Glomerular visceral epithelial cell (primary cell): ENCODE results near the gene SH3GLB2.

Source experiments
- DNase-seq: peaks from one replicate; pipeline ENCODE4 v3.0.0-alpha.2; 2016; ENCODE audit errors: extremely low spot score

SH3GLB2 gene

DNA sequence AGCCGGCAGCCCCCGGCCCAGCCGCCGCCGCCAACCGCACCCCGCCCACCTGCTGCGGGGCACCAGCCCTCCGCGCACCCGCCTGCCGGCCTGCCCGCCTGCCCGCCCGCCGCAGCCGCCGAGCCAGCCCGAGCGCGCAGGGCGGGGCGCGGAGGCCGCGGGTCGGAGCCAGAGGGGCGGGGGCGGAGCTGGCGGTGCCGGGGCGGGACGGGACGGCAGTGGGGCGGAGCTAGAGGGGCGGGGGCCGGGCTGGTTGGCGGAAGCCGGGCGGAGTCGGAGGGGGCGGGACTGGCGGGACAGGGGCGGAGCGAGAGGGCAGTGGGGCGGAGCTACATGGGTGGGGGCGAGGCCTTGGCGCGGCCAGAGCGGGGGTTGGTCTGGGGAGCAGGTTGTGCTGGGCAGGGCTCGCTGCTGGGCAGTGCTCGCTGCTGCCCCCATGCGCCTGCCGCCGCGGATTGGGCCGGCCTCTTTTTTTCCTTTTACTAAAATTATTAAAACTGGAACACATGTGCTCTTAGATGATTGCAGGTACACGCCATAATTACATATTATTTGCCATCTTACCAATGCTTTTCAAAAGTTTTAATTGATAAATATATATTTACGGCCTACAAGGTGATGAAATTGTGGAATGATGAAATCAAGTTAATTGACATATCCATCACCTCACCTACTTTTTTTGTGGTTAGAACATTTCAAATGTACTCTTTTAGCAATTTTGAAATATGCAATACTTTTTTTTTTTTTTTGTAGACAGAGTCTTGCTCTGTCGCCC is at the start of gene SH3GLB2:
Gene SH3GLB2 (minus strand): TSS at position 140 of the 775 bp plus-strand sequence. CDS start 177 bp downstream, outside the sequence.
- peak; percentile 97 for DNase-seq

DNA sequence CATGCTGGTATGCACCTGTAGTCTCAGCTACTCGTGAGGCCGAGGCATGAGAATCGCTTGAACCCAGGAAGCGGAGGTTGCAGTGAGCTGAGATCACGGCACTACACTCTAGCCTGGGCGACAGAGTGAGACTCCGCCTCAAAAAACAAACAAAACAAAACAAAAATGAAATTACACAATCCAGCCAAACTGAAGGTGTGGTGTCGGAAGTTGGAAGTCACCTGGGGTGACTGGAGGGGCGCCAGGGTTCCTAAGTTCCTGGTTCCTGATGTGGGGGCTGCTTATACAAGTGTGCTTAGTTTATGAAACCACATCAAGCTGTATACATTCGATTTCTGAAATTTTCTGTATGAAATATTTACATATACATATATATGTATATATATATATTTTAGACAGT is 49.1 kb upstream of the SH3GLB2 start:
- DNase-seq = no peak

DNA sequence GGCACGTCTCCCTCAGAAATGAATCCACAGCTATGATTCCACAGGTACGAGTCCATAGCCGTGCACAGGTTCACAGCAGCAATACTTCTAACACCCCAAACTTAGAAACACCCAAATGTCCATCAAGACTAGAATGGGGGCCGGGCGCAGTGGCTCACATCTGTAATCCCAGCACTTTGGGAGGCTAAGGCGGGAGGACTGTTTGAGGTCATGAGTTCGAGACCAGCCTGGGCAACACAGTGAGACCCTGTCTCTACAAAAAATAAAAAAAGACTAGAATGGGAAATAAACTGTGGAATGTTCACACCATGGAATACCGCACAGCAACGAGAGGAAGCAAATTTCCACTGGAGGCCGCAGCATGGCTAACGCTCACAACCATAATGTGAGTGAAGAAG is 48.5 kb upstream of the SH3GLB2 start:
- DNase-seq = no peak

DNA sequence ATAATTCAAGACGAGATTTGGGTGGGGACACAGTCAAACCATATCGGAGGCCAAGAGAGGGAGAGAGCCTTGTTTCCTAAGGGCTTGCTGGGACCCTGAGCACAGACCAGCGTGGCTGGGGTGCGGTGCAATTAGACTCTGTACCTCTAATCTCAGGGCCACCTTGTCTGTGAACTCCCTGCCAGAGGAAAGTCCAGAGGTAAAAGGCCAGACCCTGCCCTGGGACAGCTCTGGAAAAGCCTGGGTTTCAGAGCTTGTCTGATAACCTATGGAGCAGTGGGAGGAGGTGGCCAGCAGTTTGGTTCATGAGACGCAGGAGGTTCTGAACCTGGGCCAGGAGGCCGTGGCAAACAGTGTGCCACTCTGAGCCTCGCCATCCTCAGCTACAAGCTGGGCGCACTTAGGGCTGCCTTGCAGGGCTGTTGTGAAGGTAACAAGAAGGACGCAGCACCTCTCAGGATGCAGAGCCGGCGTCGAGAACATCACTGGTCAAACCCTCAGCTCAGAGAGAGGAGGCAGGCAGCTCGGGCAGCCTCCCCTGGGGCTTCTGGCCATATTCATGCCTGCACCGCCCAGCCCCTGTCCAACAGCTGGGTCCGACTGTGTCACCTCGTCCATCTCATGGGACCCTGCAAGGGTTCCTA is 48.0 kb upstream of the SH3GLB2 start:
- no peak for DNase-seq

DNA sequence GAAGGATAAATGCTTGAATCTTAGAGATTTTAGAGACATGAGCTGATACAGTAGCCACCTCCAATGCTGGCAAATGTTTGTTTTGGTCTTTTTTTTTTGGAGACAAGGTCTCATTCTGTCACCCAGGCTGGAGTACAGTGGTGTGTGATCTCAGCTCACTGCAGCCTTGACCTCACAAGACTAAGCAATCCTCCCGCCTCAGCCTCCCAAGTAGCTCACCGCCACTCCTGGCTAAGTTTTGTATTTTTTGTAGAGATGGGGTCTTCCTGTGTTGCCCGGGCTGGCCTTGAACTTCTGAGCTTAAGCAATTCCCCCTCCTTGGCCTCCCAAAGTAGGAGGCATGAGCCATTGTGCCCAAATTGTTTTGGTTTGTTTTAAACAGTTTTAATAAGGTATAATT is 46.0 kb upstream of the SH3GLB2 start:
- no peak for DNase-seq

DNA sequence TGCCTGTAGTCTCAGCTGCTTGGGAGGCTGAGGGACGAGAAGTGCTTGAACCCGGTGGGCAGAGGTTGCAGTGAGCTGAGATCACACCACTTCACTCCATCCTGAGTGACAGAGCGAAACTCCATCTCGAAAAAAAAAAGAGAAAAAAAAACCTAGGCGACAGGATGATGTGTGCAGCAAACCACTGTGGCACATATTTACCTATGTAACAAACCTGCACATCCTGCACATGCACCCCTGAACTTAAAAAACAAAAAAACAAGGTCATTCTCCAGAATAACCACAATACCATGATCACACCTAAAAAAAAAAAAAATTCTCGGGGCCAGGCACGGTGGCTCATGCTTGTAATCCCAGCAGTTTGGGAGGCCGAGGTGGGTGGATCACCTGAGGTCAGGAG is 45.3 kb upstream of the SH3GLB2 start:
- no peak for DNase-seq

DNA sequence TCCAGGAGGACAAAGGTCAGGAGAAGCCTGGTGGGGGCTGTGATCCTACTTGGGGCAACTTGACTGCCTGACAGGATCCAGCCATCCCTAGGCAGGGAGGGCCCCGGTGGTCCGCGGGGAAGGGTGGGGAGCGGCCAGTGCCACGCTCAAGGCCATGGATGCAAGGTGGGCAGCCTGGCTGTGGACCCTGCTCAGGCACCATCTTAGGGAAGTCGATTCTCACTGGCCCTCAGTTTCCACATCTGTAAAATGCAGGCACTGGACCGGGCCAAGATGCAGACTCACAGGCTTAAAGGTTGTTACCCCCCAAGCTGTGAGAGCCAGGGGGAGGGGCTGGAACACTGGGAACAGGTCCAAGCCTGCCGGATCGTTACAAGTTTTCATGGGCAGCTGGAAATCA is 44.0 kb upstream of the SH3GLB2 start:
- DNase-seq = no peak

DNA sequence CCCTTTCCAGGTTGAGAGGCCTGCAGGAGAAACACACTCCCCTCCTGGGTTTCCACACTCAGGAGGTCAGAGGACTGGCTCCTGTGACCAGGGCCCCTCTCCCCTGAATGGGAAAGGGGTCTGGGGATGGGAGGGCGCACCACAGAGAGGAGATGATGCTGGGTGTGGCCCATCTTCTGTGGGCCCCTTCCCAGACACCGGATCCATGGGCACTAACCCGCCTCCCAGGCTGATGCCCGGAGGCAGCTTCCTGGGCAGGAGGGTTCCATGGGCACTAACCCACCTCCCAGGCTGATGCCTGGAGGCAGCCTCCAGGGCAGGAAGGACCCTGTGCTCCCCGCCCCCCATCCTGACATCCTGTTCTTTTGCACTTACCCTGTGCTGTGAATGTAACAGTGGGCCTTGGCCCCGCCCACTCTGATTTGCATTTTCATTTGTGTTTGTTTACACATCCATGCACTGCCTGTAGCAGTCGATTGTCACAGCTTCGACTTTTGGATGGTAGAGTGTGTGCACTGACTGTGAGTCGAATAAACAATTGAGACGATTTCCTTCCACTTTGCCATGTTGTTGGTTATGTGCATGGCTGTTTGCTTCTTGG is 43.5 kb upstream of the SH3GLB2 start:
- DNase-seq = no peak

DNA sequence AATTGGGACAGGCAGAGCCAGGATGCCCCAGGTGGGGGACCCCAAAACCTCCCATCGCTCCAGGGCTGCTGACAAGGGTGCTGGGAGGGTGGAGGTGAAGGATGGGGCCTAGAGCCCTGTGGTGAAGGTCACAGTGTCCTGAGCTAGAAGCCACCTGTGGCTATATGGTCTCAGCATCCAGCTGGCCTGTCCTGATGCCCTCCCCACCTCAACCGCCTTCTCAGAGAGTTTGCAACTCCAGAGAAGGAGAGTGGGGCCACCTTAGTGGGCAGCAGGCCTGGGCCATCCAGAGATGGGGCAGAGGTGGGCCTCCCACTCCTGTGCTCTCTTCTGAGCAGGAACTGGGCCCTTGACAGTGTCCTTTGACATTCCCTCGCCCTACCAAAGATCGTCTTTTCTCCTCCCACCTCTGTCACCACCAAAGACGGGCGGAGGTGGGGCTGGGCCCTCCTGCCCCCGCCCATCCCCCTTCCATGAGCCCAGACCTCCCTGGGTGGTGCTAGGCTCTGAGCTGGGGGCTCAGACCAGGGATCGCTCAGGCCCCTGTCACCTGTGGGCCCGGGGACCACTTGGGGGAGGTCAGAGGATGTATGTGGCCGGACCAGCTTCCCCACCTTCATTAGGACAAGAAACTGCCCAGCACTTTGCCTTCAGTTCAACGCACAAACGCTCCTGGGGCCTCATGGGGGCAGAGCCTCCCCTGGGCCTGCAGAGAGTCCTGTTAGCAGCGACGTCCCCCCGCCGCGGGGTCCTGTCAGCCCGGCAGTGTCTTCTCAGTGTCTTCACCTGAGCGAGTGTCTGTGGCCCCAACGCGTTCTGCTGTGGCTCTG is 42.8 kb upstream of the SH3GLB2 start:
- no peak for DNase-seq

DNA sequence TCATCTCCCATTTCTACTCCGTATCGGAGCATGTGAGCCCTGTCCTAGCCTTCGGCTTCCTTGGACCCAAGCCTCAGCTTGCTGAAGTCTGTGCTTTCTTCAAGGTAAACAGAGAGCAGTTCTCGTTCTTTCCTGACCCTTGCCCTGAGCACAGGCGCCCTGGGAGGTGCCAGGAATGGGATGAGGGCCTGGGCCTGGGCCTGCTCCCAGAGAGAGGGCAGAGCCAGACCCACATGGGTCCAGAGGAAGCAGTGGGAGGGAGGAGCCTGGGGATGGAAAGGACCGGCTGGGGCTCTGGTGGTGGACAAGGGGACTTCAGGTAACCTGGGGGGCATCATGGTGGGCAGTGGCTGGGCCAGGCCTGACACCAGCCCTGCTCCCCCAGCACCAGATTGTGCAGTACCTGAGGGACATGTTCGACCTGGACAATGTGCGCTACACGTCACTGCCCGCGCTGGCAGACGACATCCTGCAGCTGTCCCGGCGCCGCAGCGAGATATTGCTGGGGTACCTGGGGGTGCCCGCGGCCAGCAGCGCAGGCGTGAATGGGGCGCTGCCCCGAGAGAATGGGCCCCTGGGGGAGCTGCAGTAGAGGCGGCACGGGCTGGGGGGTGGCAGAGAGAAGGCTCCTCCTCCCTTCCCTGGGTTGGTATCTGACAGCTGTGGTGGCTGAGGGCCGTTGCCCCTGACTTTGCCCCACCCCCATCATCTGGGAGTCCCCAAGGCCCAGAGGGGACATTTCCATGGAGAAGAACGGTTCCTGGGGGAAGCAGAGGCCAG is 41.9 kb upstream of the SH3GLB2 start:
- DNase-seq = no peak

DNA sequence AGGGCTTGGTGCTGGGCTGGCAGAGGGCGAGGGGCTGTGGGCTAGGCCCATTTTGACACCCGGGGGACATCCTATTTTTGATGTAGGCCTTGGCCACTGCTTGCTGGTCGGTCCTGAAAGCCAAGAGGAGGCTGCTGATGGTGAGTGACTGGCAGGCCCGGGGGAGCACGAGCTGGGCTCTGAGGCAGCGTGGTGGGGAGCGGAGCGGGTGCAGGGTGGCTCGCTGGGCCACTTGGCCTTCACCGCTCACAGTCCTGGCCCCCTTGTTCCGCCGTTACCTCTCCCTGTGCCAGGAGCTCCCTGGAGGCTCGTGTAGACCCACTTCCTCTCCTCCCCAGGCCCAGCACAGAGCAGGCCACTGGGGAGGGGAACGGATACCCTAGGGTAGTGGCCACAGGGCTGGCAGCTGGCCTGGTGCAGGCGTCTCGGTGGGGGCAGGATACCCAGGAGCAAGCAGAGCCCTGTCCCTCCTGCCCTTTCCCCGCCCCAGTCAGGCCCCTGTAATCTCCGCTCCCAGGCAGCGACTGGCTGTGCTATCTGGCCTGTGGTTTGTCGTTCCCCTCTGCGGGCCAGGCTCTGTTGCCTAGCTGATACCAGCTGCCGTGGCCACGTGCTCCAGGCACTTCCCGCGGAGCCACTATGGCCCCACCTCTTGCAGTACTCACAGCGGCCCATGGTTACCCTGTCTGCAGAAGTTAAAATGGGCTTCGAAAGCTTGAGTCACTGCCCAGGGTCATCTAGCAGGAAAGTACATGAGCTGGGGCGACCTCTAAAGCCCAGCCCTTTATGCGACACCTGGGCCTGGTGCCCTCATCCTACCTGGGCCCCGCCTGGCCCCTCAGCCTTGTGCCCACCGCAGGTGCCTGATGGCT is 41.1 kb upstream of the SH3GLB2 start:
- DNase-seq = no peak

DNA sequence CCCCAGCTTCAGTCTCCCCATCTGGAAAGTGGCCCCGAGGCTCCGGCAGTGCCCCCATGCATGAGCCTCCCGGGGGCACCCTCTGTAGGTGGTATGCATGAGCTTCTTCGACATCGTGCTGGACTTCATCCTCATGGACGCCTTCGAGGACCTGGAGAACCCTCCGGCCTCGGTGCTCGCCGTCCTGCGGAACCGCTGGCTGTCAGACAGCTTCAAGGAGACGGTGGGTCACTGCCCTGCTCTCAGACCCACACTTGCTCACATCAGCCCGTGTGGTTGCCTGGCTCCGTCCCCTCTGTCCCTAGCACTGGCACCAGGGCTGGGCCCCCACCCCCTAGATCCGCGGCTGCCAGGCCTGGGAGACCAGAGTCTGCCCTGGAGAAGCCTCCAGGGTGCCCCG is 40.0 kb upstream of the SH3GLB2 start:
- no peak for DNase-seq

DNA sequence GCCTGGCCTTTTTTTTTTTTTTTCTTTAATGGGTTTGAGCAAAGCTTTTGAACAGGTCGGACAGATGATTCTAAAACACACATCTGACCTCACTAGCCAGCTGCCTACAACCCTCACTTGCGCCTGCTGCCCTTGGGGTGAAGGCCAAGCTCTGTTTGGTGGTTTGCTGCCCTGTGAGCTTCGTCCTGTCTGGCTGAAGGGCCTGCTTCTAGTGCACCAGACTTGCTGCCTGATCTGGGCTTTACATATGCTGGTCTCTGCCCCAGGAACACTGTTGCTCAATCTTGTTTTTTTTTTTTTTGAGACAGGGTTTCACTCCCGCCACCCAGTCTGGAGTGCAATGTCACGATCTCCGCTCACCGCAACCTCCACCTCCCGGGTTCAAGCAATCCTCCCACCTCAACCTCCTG is 36.4 kb upstream of the SH3GLB2 start:
- no peak for DNase-seq

DNA sequence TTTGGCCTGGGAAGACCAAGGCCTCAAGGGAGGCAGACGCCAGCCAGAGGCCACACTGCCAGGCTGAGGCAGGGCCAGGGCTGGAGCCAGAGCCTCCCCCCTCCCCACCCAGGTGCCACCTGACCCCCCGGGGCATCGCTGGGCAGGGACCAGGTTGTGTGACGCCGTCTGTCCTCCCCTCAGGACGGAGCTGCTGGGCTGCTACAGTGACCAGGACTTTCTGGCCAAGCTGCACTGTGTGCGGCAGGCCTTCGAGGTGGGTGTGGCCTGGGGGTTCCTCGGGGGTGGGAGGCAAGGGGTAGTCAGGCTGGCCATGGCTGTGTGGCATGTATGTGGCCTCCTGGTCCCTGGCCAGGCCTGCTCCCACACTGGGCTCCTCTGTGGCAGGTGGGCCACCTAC is 34.9 kb upstream of the SH3GLB2 start:
- DNase-seq = no peak

DNA sequence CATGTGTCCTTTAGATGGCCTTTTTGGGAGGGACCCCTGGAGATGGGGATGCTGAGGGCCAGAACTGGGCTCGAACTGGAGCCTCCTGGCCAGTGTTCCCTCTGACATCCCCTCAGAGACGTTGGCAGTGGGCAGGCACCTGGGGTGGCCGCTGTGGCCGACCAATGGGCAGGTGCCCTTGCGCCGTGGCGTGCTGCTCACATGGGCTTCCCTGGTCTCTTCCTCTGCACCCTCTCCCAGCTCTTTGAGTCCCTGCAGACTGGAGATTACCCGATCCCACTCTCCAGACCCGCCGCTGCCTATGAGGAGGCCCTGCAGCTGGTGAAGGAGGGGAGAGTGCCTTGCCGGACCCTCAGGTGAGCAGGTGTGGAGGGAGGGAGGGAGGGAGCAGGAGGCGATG is 32.9 kb upstream of the SH3GLB2 start:
- no peak for DNase-seq

DNA sequence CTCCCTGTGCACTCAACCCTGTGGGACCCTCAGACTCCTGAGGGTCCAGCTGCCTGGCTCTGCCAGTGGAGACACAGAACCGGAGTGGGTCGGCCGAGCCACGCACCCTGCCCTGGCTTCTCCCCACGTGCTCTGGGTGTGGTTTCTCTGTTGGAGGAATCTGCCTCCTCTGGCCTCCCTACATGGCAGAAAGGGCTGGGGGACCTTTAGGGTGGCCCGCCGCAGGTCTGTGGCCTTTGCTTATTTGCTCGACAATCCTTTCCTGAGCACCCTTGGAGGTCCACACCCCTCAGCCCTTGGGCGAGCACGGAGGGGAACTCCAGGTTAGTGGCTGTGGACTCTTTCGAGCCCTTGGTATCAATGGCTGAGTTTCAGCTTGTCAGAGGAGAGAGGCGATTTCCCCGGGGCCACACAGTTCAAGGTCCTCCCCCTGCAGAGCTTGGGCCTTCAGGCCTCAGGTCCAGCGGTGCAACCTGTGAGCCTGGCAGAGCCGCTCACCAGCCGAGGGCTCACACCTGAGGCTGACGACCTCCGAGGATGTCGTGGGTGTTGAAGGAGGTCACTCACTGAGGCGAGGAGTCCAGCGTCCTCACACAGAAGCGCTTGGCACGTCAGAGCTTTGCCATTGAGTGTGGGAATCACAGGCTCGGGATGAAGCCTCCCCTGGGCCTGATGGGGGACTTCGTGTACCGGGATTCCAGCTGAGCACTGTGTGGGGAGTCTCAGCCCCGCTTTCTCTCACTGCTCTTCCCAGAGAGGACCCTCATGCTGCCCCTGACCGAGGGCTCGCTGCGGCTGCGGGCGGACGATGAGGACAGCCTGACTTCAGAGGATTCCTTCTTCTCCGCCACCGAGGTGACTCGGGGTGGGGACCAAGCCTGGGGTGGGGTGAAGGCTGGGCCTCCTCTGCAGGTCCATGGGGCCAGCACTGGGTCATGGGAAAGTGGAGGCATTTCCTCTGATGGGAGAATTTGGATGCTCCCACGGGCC is 32.0 kb upstream of the SH3GLB2 start:
- no peak for DNase-seq

DNA sequence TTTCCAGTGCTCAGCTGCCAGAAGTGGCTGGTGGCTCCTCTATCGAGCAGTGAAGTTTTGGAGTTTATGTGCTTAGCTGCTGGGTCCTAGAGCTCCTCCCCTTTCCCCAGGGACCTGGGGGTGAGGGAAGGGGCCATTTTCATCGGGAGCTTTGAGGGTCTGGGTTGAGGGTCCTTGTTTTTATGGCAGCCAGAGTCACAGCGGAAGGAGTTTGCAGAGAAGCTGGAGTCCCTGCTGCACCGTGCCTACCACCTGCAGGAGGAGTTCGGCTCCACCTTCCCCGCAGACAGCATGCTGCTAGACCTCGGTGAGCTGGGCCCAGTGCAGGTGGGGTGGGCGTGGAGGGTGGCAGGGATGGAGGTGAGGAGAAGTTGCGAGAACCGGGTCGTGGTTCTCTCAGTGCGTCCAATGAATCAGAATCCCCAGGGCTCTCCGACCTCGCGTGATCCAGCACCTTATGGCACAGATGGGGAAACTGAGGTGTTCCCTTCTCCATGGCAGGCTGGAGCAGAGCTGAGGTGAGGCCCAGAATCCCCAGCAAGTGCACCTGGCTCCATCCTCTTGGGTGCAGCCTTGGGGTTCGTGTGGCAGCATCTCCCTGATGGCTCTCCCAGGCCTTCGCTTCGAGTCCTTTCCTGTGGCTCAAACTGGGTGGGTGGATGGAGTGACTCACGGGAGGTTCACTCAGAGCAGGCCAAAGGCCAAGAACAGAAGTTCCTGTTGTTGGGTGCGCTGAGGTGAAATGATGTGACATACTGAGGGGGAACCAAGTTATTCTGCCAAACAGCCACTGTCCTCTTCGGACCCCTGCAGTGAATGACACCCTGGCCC is 31.0 kb upstream of the SH3GLB2 start:
- peak; percentile 28 for DNase-seq

DNA sequence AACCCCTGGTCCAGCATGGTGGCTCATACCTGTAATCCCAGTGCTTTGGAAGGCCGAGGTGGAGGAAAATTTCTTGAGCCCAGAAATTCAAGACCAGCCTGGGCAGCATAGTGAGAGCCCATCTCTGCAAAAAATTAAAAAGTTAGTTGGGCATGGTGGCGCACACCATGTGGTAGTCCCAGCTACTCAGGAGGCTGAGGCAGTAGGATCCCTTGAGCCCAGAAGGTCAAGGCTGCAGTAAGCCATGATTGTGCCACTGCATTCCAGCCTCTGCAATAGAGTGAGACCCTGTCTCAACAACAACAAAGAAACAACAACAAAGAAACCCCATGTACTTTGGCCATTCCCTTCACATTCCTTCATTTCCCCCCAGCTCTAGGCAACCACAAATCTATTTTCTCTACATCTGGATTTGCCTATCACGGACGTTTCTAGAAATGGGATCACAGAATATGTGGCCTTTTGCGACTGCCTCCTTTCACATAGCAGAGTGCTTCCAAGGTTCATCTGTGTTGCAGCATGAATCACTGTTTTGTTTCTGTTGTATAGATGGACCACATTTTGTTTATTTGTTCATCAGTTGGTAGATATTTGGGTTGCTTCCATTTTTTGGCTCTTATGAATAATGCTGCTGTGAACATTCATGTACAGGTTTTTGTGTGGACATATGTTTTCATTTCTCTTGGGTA is 26.2 kb upstream of the SH3GLB2 start:
- DNase-seq = no peak
